Measurements from ENCODE around the gene SLC10A6. TPM values are rescaled to one million over a fixed set of nuclear protein-coding genes. Genes with fewer than 3 reads are reported as not detected.

Gene SLC10A6
- total RNA-seq, 1 experiment from 2014 or later, result not detected

DNA sequence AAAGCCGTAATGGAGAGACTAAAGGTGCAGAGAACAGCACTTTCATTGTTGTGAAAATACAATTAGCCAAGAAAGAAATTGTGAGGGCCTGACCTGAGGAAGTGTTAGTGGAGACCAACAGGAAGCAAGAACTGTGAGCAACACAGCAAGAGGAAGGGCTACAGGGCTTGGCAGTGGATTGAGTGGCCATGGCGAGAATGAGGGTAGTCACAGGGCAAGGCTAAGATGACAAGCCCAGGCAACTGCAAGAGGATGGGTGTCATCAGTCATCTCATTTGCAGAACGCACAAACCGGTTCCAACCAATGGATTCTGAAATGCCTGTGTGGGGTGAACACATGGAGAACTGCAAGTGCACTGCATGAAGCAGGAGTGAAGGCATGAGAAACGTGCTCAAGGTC lies 3.6 kb downstream of the SLC10A6 start:
- H2BK120ac ChIP-seq (ENCODE audit: low read depth, low read length, poor library complexity, severe bottlenecking), result no peak overlapping the region
- H3K79me2 ChIP-seq (ENCODE audit: insufficient read depth, low read length), result no peaks in the 10 kb centered on the region
- no peak overlapping the region for H2BK15ac ChIP-seq (ENCODE audit: low read depth, low read length)
- H3K4me1 ChIP-seq (ENCODE audit: insufficient read depth, low read length), result no peaks in the 10 kb centered on the region; the same call in 1 of the 2 replicates
- no peak overlapping the region for H3K56ac ChIP-seq (ENCODE audit: insufficient read length, low read depth, low read length)
- H3K18ac ChIP-seq (ENCODE audit: insufficient read length, low read depth, low read length), result no peak overlapping the region
- H3K23me2 ChIP-seq (ENCODE audit: insufficient read length, low read depth, low read length, poor library complexity, severe bottlenecking), result no peaks in the 10 kb centered on the region
- Mint-ChIP-seq H3K4me1 (peaks cover 14% of the 10 kb centered on the region in 2 experiments), H3K9me3 (no peaks in the 10 kb centered on the region), H3K4me3 (no peak overlapping the region), H3K27ac (no peak overlapping the region), H3K27me3 (ENCODE audit: low read depth) (peaks cover 9% of the 10 kb centered on the region), H3K36me3 (ENCODE audit: insufficient read depth in 1 of 3, low read depth in 3 of 3) (no peaks in the 10 kb centered on the region)
- H2BK12ac ChIP-seq (ENCODE audit: insufficient read length, low read depth, low read length), result no peak overlapping the region
- no peaks in the 10 kb centered on the region for H3K9me3 ChIP-seq (ENCODE audit: control insufficient read depth, low read depth, low read length)
- no peaks in the 10 kb centered on the region for H3K79me1 ChIP-seq (ENCODE audit: insufficient read depth, low read depth, low read length, poor library complexity, severe bottlenecking)
- H2BK20ac ChIP-seq (ENCODE audit: low read depth, low read length, poor library complexity, severe bottlenecking), result no peak overlapping the region
- no peak overlapping the region for H2BK5ac ChIP-seq (ENCODE audit: insufficient read length, low read length)
- H4K20me1 ChIP-seq (ENCODE audit: control insufficient read depth, insufficient read depth, insufficient read length), result no peaks in the 10 kb centered on the region
- H3K4ac ChIP-seq (ENCODE audit: low read depth, low read length), result no peak overlapping the region
- H4K8ac ChIP-seq (replicated peaks; ENCODE audit: insufficient read length, low read depth, low read length), result no peak overlapping the region
- no peak overlapping the region for H3K4me2 ChIP-seq (ENCODE audit: insufficient read depth, insufficient read length, low read length)
- no peak overlapping the region for H2AFZ ChIP-seq (ENCODE audit: low read length)
- no peak overlapping the region for H3K9ac ChIP-seq (ENCODE audit: extremely low read depth, insufficient read length, low read length)
- H4K5ac ChIP-seq (ENCODE audit: insufficient read length, low read depth, low read length), result no peak overlapping the region
- no peak overlapping the region for H3K27ac ChIP-seq (ENCODE audit: insufficient read length, low read depth, low read length)
- DNase-seq, result no peak
- H3K23ac ChIP-seq (ENCODE audit: insufficient read length, low read depth, low read length), result no peak overlapping the region
- no peak overlapping the region for H3T11ph ChIP-seq (ENCODE audit: low read length)
- TF ChIP-seq, protein P1, sequence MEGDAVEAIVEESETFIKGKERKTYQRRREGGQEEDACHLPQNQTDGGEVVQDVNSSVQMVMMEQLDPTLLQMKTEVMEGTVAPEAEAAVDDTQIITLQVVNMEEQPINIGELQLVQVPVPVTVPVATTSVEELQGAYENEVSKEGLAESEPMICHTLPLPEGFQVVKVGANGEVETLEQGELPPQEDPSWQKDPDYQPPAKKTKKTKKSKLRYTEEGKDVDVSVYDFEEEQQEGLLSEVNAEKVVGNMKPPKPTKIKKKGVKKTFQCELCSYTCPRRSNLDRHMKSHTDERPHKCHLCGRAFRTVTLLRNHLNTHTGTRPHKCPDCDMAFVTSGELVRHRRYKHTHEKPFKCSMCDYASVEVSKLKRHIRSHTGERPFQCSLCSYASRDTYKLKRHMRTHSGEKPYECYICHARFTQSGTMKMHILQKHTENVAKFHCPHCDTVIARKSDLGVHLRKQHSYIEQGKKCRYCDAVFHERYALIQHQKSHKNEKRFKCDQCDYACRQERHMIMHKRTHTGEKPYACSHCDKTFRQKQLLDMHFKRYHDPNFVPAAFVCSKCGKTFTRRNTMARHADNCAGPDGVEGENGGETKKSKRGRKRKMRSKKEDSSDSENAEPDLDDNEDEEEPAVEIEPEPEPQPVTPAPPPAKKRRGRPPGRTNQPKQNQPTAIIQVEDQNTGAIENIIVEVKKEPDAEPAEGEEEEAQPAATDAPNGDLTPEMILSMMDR (conservative IDR thresholded peaks at IDR 0.05), result no peak
- H2AK5ac ChIP-seq (ENCODE audit: insufficient read length, low read length), result no peak overlapping the region
- H3K27me3 ChIP-seq (ENCODE audit: insufficient read depth, low read length), result no peaks in the 10 kb centered on the region
- H4K91ac ChIP-seq (ENCODE audit: insufficient read length, low read depth, low read length), result no peak overlapping the region
- no peak overlapping the region for H3K14ac ChIP-seq (ENCODE audit: insufficient read depth, low read length)
- no CpG with 5 or more reads among the region's 5 CpGs for WGBS (ENCODE audit: extremely low coverage, insufficient read length, low lambda C conversion rate)

All from H9 (cell line).